Mesenchymal stem cell (in vitro differentiated cells and primary cell): ENCODE results near the gene KPNA4.
"Not testable (repeated sequence)": the region's sequence is repeated elsewhere in the genome, so short reads cannot be mapped to it uniquely, and the experiment has no call there.

Experiments
- DNase-seq: peaks from one replicate; pipeline ENCODE4 v3.0.0-alpha.2; 2013
- H2AFZ ChIP-seq: one replicate; pipeline ENCODE4 v1.6.1; 2013; ENCODE audit warnings: low read depth, mild to moderate bottlenecking, control low read depth, inconsistent platforms, low read length, moderate library complexity
- H2AK5ac ChIP-seq: 2 replicates; pipeline ENCODE4 v1.6.1; 2013; ENCODE audit warnings: low read length, moderate library complexity, mild to moderate bottlenecking, inconsistent platforms; ENCODE audit not compliant: severe bottlenecking
- H2BK120ac ChIP-seq: one replicate; pipeline ENCODE4 v1.6.1; 2013; ENCODE audit warnings: low read depth, mild to moderate bottlenecking, inconsistent platforms, low read length, moderate library complexity
- H2BK12ac ChIP-seq, 2 experiments: one replicate each; pipeline ENCODE4 v1.6.1; 2013; ENCODE audit warnings: inconsistent platforms in 2 of 2, low read length in 2 of 2, mild to moderate bottlenecking in 2 of 2, moderate library complexity in 2 of 2, control low read depth in 1 of 2
- H2BK15ac ChIP-seq: one replicate; pipeline ENCODE4 v1.6.1; 2013; ENCODE audit warnings: mild to moderate bottlenecking, low read depth, inconsistent platforms; ENCODE audit not compliant: poor library complexity, severe bottlenecking
- H2BK5ac ChIP-seq: 2 replicates; pipeline ENCODE4 v1.6.1; 2013; ENCODE audit warnings: low read depth, mild to moderate bottlenecking, low read length, control low read depth, inconsistent platforms; ENCODE audit not compliant: poor library complexity, severe bottlenecking
- H3K14ac ChIP-seq, 2 experiments: one replicate each; pipeline ENCODE4 v1.6.1; 2013; ENCODE audit warnings: inconsistent platforms in 2 of 2, low read length in 2 of 2, control low read depth in 1 of 2, mild to moderate bottlenecking in 1 of 2, moderate library complexity in 1 of 2
- H3K18ac ChIP-seq, 2 experiments: one replicate each; pipeline ENCODE4 v1.6.1; 2013; ENCODE audit warnings: inconsistent platforms in 2 of 2, low read length in 2 of 2, control low read depth in 1 of 2, low read depth in 1 of 2, mild to moderate bottlenecking in 1 of 2
- H3K23ac ChIP-seq, 2 experiments: one replicate each; pipeline ENCODE4 v1.6.1; 2013; ENCODE audit warnings: inconsistent platforms in 2 of 2, low read length in 2 of 2, mild to moderate bottlenecking in 2 of 2, moderate library complexity in 2 of 2, control low read depth in 1 of 2
- H3K27ac ChIP-seq: 2 replicates; pipeline ENCODE4 v1.5.1; 2013; ENCODE audit warnings: mild to moderate bottlenecking, moderate library complexity, low read length, control low read depth, inconsistent platforms; ENCODE audit not compliant: poor library complexity, severe bottlenecking
- H3K27me3 ChIP-seq, 2 experiments: 2 replicates each; pipeline versions ENCODE4 v1.6.1 to v1.7.0; 2013; ENCODE audit warnings: low read length in 2 of 2, mild to moderate bottlenecking in 2 of 2, moderate library complexity in 2 of 2, control low read depth in 1 of 2, inconsistent platforms in 1 of 2; ENCODE audit not compliant: control insufficient read depth in 1 of 2, insufficient read depth in 1 of 2
- H3K36me3 ChIP-seq, 2 experiments: 2 replicates each; pipeline versions ENCODE4 v1.6.1 to v1.7.0; 2013; ENCODE audit warnings: low read length in 2 of 2, control low read depth in 1 of 2, inconsistent platforms in 1 of 2, low read depth in 1 of 2, mild to moderate bottlenecking in 1 of 2; ENCODE audit not compliant: insufficient read depth in 2 of 2, control insufficient read depth in 1 of 2
- H3K4ac ChIP-seq, 2 experiments: one replicate each; pipeline ENCODE4 v1.6.1; 2013; ENCODE audit warnings: inconsistent platforms in 2 of 2, low read length in 2 of 2, mild to moderate bottlenecking in 2 of 2, moderate library complexity in 2 of 2, control low read depth in 1 of 2, low read depth in 1 of 2
- H3K4me1 ChIP-seq: 2 replicates; pipeline ENCODE4 v1.6.1; 2013; ENCODE audit warnings: low read depth, low read length, control low read depth; ENCODE audit not compliant: control insufficient read depth, insufficient read depth
- H3K4me2 ChIP-seq: 2 replicates; pipeline ENCODE4 v1.6.1; 2013; ENCODE audit warnings: low read length, mild to moderate bottlenecking, inconsistent platforms; ENCODE audit not compliant: poor library complexity, severe bottlenecking
- H3K4me3 ChIP-seq, 2 experiments: 2 replicates each; pipeline versions ENCODE4 v1.5.1 to v1.7.0; 2013; ENCODE audit warnings: low read length in 2 of 2, mild to moderate bottlenecking in 2 of 2, control low read depth in 1 of 2, low read depth in 1 of 2; ENCODE audit not compliant: insufficient read depth in 1 of 2
- H3K79me1 ChIP-seq: replicated peaks from 2 replicates; pipeline ENCODE4 v1.6.1; 2013; ENCODE audit warnings: mild to moderate bottlenecking, control low read depth, low read length, inconsistent platforms; ENCODE audit not compliant: poor library complexity, severe bottlenecking
- H3K9ac ChIP-seq: 2 replicates; pipeline ENCODE4 v1.7.0; 2013; ENCODE audit warnings: mild to moderate bottlenecking, low read length, moderate library complexity
- H3K9me3 ChIP-seq: 2 replicates; pipeline ENCODE4 v1.7.0; 2013; ENCODE audit warnings: mild to moderate bottlenecking, low read length; ENCODE audit not compliant: control insufficient read depth
- H4K8ac ChIP-seq: one replicate; pipeline ENCODE4 v1.6.1; 2013; ENCODE audit warnings: inconsistent platforms, mild to moderate bottlenecking, low read length, moderate library complexity
- H4K91ac ChIP-seq: one replicate; pipeline ENCODE4 v1.6.1; 2013; ENCODE audit warnings: mild to moderate bottlenecking, low read length, inconsistent platforms
- WGBS: methylation state at CpG from one replicate; pipeline ENCODE4 v1.1.7; 2013; ENCODE audit warnings: mixed read lengths; 5-methylcytosine and 5-hydroxymethylcytosine counted together

The KPNA4 gene

GRCh38 chr3:160531311-160531710 is 34.1 kb downstream of the KPNA4 start:
- no peak overlapping the region for H3K9ac ChIP-seq
- peaks cover 23 to 93% of the 10 kb centered on the region in 2 experiments for H3K36me3 ChIP-seq
- no peaks in the 10 kb centered on the region for H3K9me3 ChIP-seq
- H3K18ac ChIP-seq = no peak overlapping the region
- H2BK15ac ChIP-seq = no peak overlapping the region
- H3K23ac ChIP-seq = no peak overlapping the region
- no peak overlapping the region for H3K4me2 ChIP-seq
- no peak overlapping the region for H2BK12ac ChIP-seq
- no peak overlapping the region for H3K27ac ChIP-seq
- no peak for DNase-seq
- no peak overlapping the region for H3K14ac ChIP-seq
- H2BK120ac ChIP-seq = no peak overlapping the region
- H2AFZ ChIP-seq = no peak overlapping the region
- H3K4me1 ChIP-seq = no peaks in the 10 kb centered on the region
- H4K8ac ChIP-seq = no peak overlapping the region
- H2BK5ac ChIP-seq = no peak overlapping the region
- no peak overlapping the region for H3K4ac ChIP-seq
- WGBS = no CpG with 5 or more reads among the region's 1 CpG
- H3K79me1 ChIP-seq = peaks cover 13% of the 10 kb centered on the region
- H2AK5ac ChIP-seq = no peak overlapping the region
- H3K27me3 ChIP-seq = no peaks in the 10 kb centered on the region
- no peak overlapping the region for H3K4me3 ChIP-seq
- H4K91ac ChIP-seq = no peak overlapping the region

GRCh38 chr3:160516391-160516790 is 49.0 kb downstream of the KPNA4 start:
- H2BK12ac ChIP-seq, H3K23ac ChIP-seq, H3K4me2 ChIP-seq, H2BK120ac ChIP-seq, H2BK15ac ChIP-seq, H3K4me1 ChIP-seq, H3K9ac ChIP-seq, H2AK5ac ChIP-seq, H3K4me3 ChIP-seq, H2BK5ac ChIP-seq, H2AFZ ChIP-seq, H3K27ac ChIP-seq, H3K9me3 ChIP-seq, DNase-seq, H4K91ac ChIP-seq, H3K27me3 ChIP-seq, H3K14ac ChIP-seq, H3K18ac ChIP-seq, H3K4ac ChIP-seq: not testable (repeated sequence)
- Histone ChIP-seq H4K8ac (peak overlapping the region; percentile 15), H3K36me3 (peaks cover 29 to 90% of the 10 kb centered on the region in 2 experiments), H3K79me1 (peaks cover 14% of the 10 kb centered on the region)
- WGBS = 100% methylated on average over 2 of the region's 2 CpGs

- H3K4ac ChIP-seq = no peak overlapping the region
- H3K4me2 ChIP-seq = no peak overlapping the region
- no peak overlapping the region for H2BK15ac ChIP-seq
- H2AFZ ChIP-seq = no peak overlapping the region
- no peak overlapping the region for H2BK5ac ChIP-seq
- no peak overlapping the region for H2AK5ac ChIP-seq
- peaks cover 11 to 90% of the 10 kb centered on the region in 2 experiments for H3K36me3 ChIP-seq
- H3K27ac ChIP-seq = no peak overlapping the region
- H3K14ac ChIP-seq = no peak overlapping the region
- H3K23ac ChIP-seq = no peak overlapping the region
- peaks cover 2% of the 10 kb centered on the region for H3K4me1 ChIP-seq
- no peak overlapping the region for H4K8ac ChIP-seq
- H3K9ac ChIP-seq = no peak overlapping the region
- H3K4me3 ChIP-seq = no peak overlapping the region
- no peak overlapping the region for H2BK12ac ChIP-seq
- H3K79me1 ChIP-seq = peaks cover 4% of the 10 kb centered on the region
- no peaks in the 10 kb centered on the region for H3K9me3 ChIP-seq
- WGBS = over 99% methylated on average over 3 of the region's 3 CpGs
- no peak overlapping the region for H4K91ac ChIP-seq
- no peak overlapping the region for H3K18ac ChIP-seq
- no peak overlapping the region for H2BK120ac ChIP-seq
- DNase-seq = no peak
- no peaks in the 10 kb centered on the region for H3K27me3 ChIP-seq
Measured at GRCh38 chr3:160501325-160501724, 64.0 kb downstream of the KPNA4 start.

- no peak overlapping the region for H2BK120ac ChIP-seq
- peaks cover 4 to 66% of the 10 kb centered on the region in 2 experiments for H3K36me3 ChIP-seq
- no peak overlapping the region for H2BK5ac ChIP-seq
- H3K9me3 ChIP-seq = no peaks in the 10 kb centered on the region
- H3K14ac ChIP-seq = no peak overlapping the region
- H2AK5ac ChIP-seq = no peak overlapping the region
- H2BK12ac ChIP-seq = no peak overlapping the region
- no peak overlapping the region for H4K91ac ChIP-seq
- H3K4me1 ChIP-seq = no peaks in the 10 kb centered on the region
- H4K8ac ChIP-seq = no peak overlapping the region
- H3K18ac ChIP-seq = no peak overlapping the region
- H3K4me3 ChIP-seq = no peak overlapping the region
- H3K23ac ChIP-seq = no peak overlapping the region
- peaks cover 4% of the 10 kb centered on the region for H3K79me1 ChIP-seq
- H3K27ac ChIP-seq = no peak overlapping the region
- no peak for DNase-seq
- 100% methylated on average over 1 of the region's 1 CpG for WGBS
- H3K4me2 ChIP-seq = no peak overlapping the region
- H3K4ac ChIP-seq = no peak overlapping the region
- no peak overlapping the region for H2AFZ ChIP-seq
- H3K9ac ChIP-seq = no peak overlapping the region
- no peak overlapping the region for H2BK15ac ChIP-seq
- no peaks in the 10 kb centered on the region for H3K27me3 ChIP-seq
Measured at GRCh38 chr3:160498202-160498601, 67.2 kb downstream of the KPNA4 start.
